Smooth muscle cell (in vitro differentiated cells): Measurements from ENCODE around the gene OLFM2. TPM values are rescaled to one million over a fixed set of nuclear protein-coding genes. Genes with fewer than 3 reads are reported as not detected.

ENCODE experiments used
- DNase-seq: peaks from one replicate; lab custom pipeline; 2025; ENCODE audit not compliant: unreplicated experiment; lab: John Stamatoyannopoulos, UW
- H2AFZ ChIP-seq: fragments of 200-600 bp; sonication (generic); 2 replicates; pipeline ENCODE4 v1.6.0; 2016; ENCODE audit warnings: antibody characterized with exemption, low read depth, mild to moderate bottlenecking
- H3F3A ChIP-seq: fragments of 200-600 bp; sonication (generic); 2 replicates; pipeline ENCODE4 v1.6.0; 2017; ENCODE audit warnings: antibody characterized with exemption, low read depth
- H3K27ac ChIP-seq: fragments of 200-600 bp; sonication (generic); 2 replicates; pipeline ENCODE4 v1.5.1; 2016; ENCODE audit warnings: low read depth, mild to moderate bottlenecking
- H3K27me3 ChIP-seq: fragments of 200-600 bp; sonication (generic); 2 replicates; pipeline ENCODE4 v1.6.1; 2016; ENCODE audit warnings: low read depth, mild to moderate bottlenecking
- H3K36me3 ChIP-seq: fragments of 200-600 bp; sonication (generic); 2 replicates; pipeline ENCODE4 v1.5.1; 2016; ENCODE audit warnings: low read depth
- H3K4me1 ChIP-seq: fragments of 200-600 bp; sonication (generic); 2 replicates; pipeline ENCODE4 v1.5.1; 2016; ENCODE audit warnings: low read depth
- H3K4me2 ChIP-seq: fragments of 200-600 bp; sonication (generic); 2 replicates; pipeline ENCODE4 v1.6.0; 2016; ENCODE audit warnings: mild to moderate bottlenecking
- H3K4me3 ChIP-seq: fragments of 200-600 bp; sonication (generic); 2 replicates; pipeline ENCODE4 v1.5.1; 2016; ENCODE audit warnings: mild to moderate bottlenecking
- H3K79me2 ChIP-seq: fragments of 200-600 bp; sonication (generic); 2 replicates; pipeline ENCODE4 v1.6.0; 2016; ENCODE audit warnings: low read depth, mild to moderate bottlenecking
- H3K9ac ChIP-seq: fragments of 200-600 bp; sonication (generic); 2 replicates; pipeline ENCODE4 v1.6.0; 2016; ENCODE audit warnings: low read depth
- H3K9me3 ChIP-seq: fragments of 200-600 bp; sonication (generic); replicated peaks from 2 replicates; pipeline ENCODE4 v1.5.1; 2016; ENCODE audit warnings: low read depth
- H4K20me1 ChIP-seq: fragments of 200-600 bp; sonication (generic); 2 replicates; pipeline ENCODE4 v1.6.0; 2016; ENCODE audit warnings: low read depth
- CTCF ChIP-seq: fragments of 200-600 bp; sonication (generic); IDR thresholded peaks from 2 replicates; pipeline ENCODE4 v1.5.1; 2017; ENCODE audit warnings: borderline replicate concordance, mild to moderate bottlenecking, antibody characterized with exemption; ENCODE audit not compliant: insufficient read depth, poor library complexity, severe bottlenecking
- WGBS: methylation state at CpG from one replicate; pipeline ENCODE4 v1.1.7; 2016; ENCODE audit warnings: low lambda C conversion rate; 5-methylcytosine and 5-hydroxymethylcytosine counted together
- polyA plus RNA-seq: library from polyadenylated mRNA; unstranded; fragments of >200 nt; fragmentation: Nextera tagmentation; extraction: Ambion mirVana; gene quantifications from 2 replicates; pipeline ENCODE4 v1.2.1, GENCODE V29; 2016
- total RNA-seq: library from RNA; depleted of rRNA; stranded (reverse); fragments of >200 nt; gene quantifications from 2 replicates; pipeline ENCODE4 v1.2.3, GENCODE V29; 2014

OLFM2 gene
- total and polyA plus RNA-seq, 2 experiments from 2014 or later: 63.1 to 119 TPM

GRCh38 chr19:9819596-9819909 is 116.8 kb downstream of the OLFM2 start:
- Histone ChIP-seq H3K79me2 (peaks cover 44% of the 10 kb centered on the region), H3K4me1 (peaks cover 11% of the 10 kb centered on the region), H3K9me3 (no peaks in the 10 kb centered on the region), H3K4me3 (peak overlapping the region; percentile 35), H2AFZ (no peak overlapping the region), H3K4me2 (peak overlapping the region; percentile 63), H3K36me3 (no peaks in the 10 kb centered on the region), H3K9ac (no peak overlapping the region), H4K20me1 (peaks cover 24% of the 10 kb centered on the region), H3K27ac (peak overlapping the region; percentile 32), H3K27me3 (no peaks in the 10 kb centered on the region), H3F3A (no peaks in the 10 kb centered on the region)
- TF ChIP-seq CTCF: no peak
- no peak for DNase-seq
- 2% methylated on average over 12 of the region's 21 CpGs for WGBS

GRCh38 chr19:9818734-9819595 is 117.3 kb downstream of the OLFM2 start, which contains the start of gene FBXL12:
TSS of gene FBXL12 (minus strand) at chr19:9819079. CDS start at chr19:9818813, 266 bp downstream.
- Histone ChIP-seq H4K20me1 (peaks cover 28% of the 10 kb centered on the region), H2AFZ (peak within 1 kb of the TSS; percentile 98), H3K27me3 (no peaks in the 10 kb centered on the region), H3F3A (no peaks in the 10 kb centered on the region), H3K27ac (peak within 1 kb of the TSS; percentile 96), H3K9me3 (no peaks in the 10 kb centered on the region), H3K4me2 (peak within 1 kb of the TSS; percentile 97), H3K9ac (peak within 1 kb of the TSS; percentile 94), H3K4me3 (peak within 1 kb of the TSS; percentile 98), H3K4me1 (peaks cover 11% of the 10 kb centered on the region), H3K36me3 (no peaks in the 10 kb centered on the region), H3K79me2 (peaks cover 47% of the 10 kb centered on the region)
- 1% methylated on average over 62 of the region's 82 CpGs for WGBS
- no peak for TF ChIP-seq CTCF
- peak; percentile 100 for DNase-seq

- WGBS: 6% methylated on average over 32 of the region's 39 CpGs
- H3K4me1 ChIP-seq: peaks cover 11% of the 10 kb centered on the region
- no peak for DNase-seq
These were observed 118.1 kb downstream of the OLFM2 start for GRCh38 chr19:9818175-9818733.

More at GRCh38 chr19:9818175-9818733, 118.1 kb downstream of the OLFM2 start:
- Histone ChIP-seq H3K4me3 (peak overlapping the region; percentile 98), H2AFZ (peak overlapping the region; percentile 98), H3K9ac (peak overlapping the region; percentile 94), H3K79me2 (peaks cover 50% of the 10 kb centered on the region), H3K27me3 (no peaks in the 10 kb centered on the region), H3K4me2 (peak overlapping the region; percentile 97), H3K36me3 (no peaks in the 10 kb centered on the region), H3K27ac (peak overlapping the region; percentile 96), H3F3A (no peaks in the 10 kb centered on the region), H4K20me1 (peaks cover 33% of the 10 kb centered on the region), H3K9me3 (no peaks in the 10 kb centered on the region)
- no peak for TF ChIP-seq CTCF
